ENCODE results near the gene GMPR2. TPM values are rescaled to one million over a fixed set of nuclear protein-coding genes. Genes with fewer than 3 reads are reported as not detected.
A peak's percentile ranks its signal among the peaks of the same experiment; 100 is the strongest.

GMPR2 gene
- total RNA-seq, 2 experiments from 2014 or later: 70.6 to 71.3 TPM

GRCh38 chr14:24262821-24263733 lies 30.3 kb downstream of the GMPR2 start, which contains the start of gene TGM1:
TGM1 (minus strand) TSS chr14:24263177; CDS start chr14:24262352, 825 bp downstream.
- Mint-ChIP-seq H3K27ac (no peak within 1 kb of the TSS), H3K27me3 (no peaks in the 10 kb centered on the region), H3K36me3 (peaks cover 10% of the 10 kb centered on the region), H3K4me3 (no peak within 1 kb of the TSS), H3K9me3 (ENCODE audit: low read depth) (no peaks in the 10 kb centered on the region), H3K4me1 (no peaks in the 10 kb centered on the region)
- ATAC-seq (no peak), DNase-seq (no peak)
- CTCF ChIA-PET: interaction anchor here (1.4 to 1.9 kb wide), 2 partner anchors 8 to 11 kb away, joined by 4 to 10 read pairs; partner anchors contain the start of gene RABGGTA

- no peaks in the 10 kb centered on the region for H3K4me1 Mint-ChIP-seq
- no peak overlapping the region for H3K4me3 Mint-ChIP-seq
- H3K27ac Mint-ChIP-seq: no peak overlapping the region
- H3K27me3 Mint-ChIP-seq: no peaks in the 10 kb centered on the region
- no peak for DNase-seq
- H3K36me3 Mint-ChIP-seq: peaks cover 10% of the 10 kb centered on the region
- CTCF ChIA-PET: interaction anchor here (1.5 kb wide), 1 partner anchor 48 kb away, joined by 4 read pairs; the partner anchor contains the start of gene MDP1
- ATAC-seq: no peak
- no peaks in the 10 kb centered on the region for H3K9me3 Mint-ChIP-seq (ENCODE audit: low read depth)
Observed at GRCh38 chr14:24263848-24264247, 31.1 kb downstream of the GMPR2 start.

- no peaks in the 10 kb centered on the region for H3K27me3 Mint-ChIP-seq
- H3K4me1 Mint-ChIP-seq: no peaks in the 10 kb centered on the region
- no peaks in the 10 kb centered on the region for H3K9me3 Mint-ChIP-seq (ENCODE audit: low read depth)
- ATAC-seq (no peak), DNase-seq (no peak)
- no peak overlapping the region for H3K4me3 Mint-ChIP-seq
- CTCF ChIA-PET: interaction anchor here (0.8 to 16.6 kb wide), 3 partner anchors 12 to 49 kb away, joined by 3 to 275 read pairs (median 4); partner anchors contain the start of genes MDP1 and TINF2
- no peak overlapping the region for H3K27ac Mint-ChIP-seq
- H3K36me3 Mint-ChIP-seq: peaks cover 10% of the 10 kb centered on the region
Observed at GRCh38 chr14:24264298-24264697, 31.6 kb downstream of the GMPR2 start.

GRCh38 chr14:24266344-24267244 lies 33.9 kb downstream of the GMPR2 start:
- Mint-ChIP-seq H3K9me3 (ENCODE audit: low read depth) (no peaks in the 10 kb centered on the region), H3K27ac (no peak overlapping the region), H3K27me3 (no peaks in the 10 kb centered on the region), H3K4me3 (no peak overlapping the region), H3K4me1 (peaks cover 12% of the 10 kb centered on the region), H3K36me3 (peaks cover 10% of the 10 kb centered on the region)
- ATAC-seq: no peak
- no peak for DNase-seq
- CTCF ChIA-PET: interaction anchor here (1.1 to 16.6 kb wide), 4 partner anchors 13 to 33 kb away, joined by 3 to 275 read pairs (median 30); partner anchors contain the start of genes DHRS1, NOP9 and TINF2

- H3K4me1 Mint-ChIP-seq: peaks cover 21% of the 10 kb centered on the region
- ATAC-seq: no peak
- H3K4me3 Mint-ChIP-seq: no peak overlapping the region
- H3K36me3 Mint-ChIP-seq: peaks cover 10% of the 10 kb centered on the region
- no peak overlapping the region for H3K27ac Mint-ChIP-seq
- CTCF ChIA-PET: interaction anchor here (6.3 to 16.6 kb wide), 2 partner anchors 18 to 32 kb away, joined by 53 to 275 read pairs; partner anchors contain the start of genes DHRS1, NOP9 and TINF2
- no peaks in the 10 kb centered on the region for H3K9me3 Mint-ChIP-seq (ENCODE audit: low read depth)
- H3K27me3 Mint-ChIP-seq: no peaks in the 10 kb centered on the region
- no peak for DNase-seq
Observed at GRCh38 chr14:24267516-24267915, 34.8 kb downstream of the GMPR2 start.

GRCh38 chr14:24268225-24268624 lies 35.5 kb downstream of the GMPR2 start:
- no peak for ATAC-seq
- Mint-ChIP-seq H3K4me3 (no peak overlapping the region), H3K4me1 (peaks cover 27% of the 10 kb centered on the region), H3K27me3 (no peaks in the 10 kb centered on the region), H3K36me3 (peaks cover 10% of the 10 kb centered on the region), H3K27ac (no peak overlapping the region), H3K9me3 (ENCODE audit: low read depth) (no peaks in the 10 kb centered on the region)
- CTCF ChIA-PET: interaction anchor here (0.6 to 16.6 kb wide), 4 partner anchors 18 to 164 kb away, joined by 3 to 275 read pairs (median 28); partner anchors contain the start of genes CHMP4A, DHRS1, NOP9 and TINF2
- DNase-seq: no peak

GRCh38 chr14:24269368-24269767 lies 36.6 kb downstream of the GMPR2 start:
- Mint-ChIP-seq H3K27me3 (no peaks in the 10 kb centered on the region), H3K4me3 (no peak overlapping the region), H3K27ac (no peak overlapping the region), H3K4me1 (peaks cover 38% of the 10 kb centered on the region), H3K36me3 (peaks cover 10% of the 10 kb centered on the region), H3K9me3 (ENCODE audit: low read depth) (no peaks in the 10 kb centered on the region)
- ATAC-seq (no peak), DNase-seq (no peak)
- CTCF ChIA-PET: interaction anchor here (1.2 to 16.6 kb wide), 5 partner anchors 10 to 56 kb away, joined by 3 to 275 read pairs (median 4); partner anchors contain the start of genes CHMP4A, DHRS1, NOP9 and TINF2

- Mint-ChIP-seq H3K9me3 (ENCODE audit: low read depth) (no peaks in the 10 kb centered on the region), H3K4me3 (peak overlapping the region; percentile 84), H3K27me3 (no peaks in the 10 kb centered on the region), H3K4me1 (peaks cover 39% of the 10 kb centered on the region), H3K36me3 (peaks cover 10% of the 10 kb centered on the region), H3K27ac (peak overlapping the region; percentile 93)
- ATAC-seq (no peak), DNase-seq (no peak)
- CTCF ChIA-PET: interaction anchor here (1.0 to 16.6 kb wide), 13 partner anchors 10 to 161 kb away, joined by 3 to 275 read pairs (median 9); partner anchors contain the start of genes CIDEB, DHRS1, IRF9 and LTB4R
Observed at GRCh38 chr14:24269910-24270536, 37.3 kb downstream of the GMPR2 start.

- H3K27ac Mint-ChIP-seq: peak overlapping the region; percentile 93
- no peak for ATAC-seq
- no peak for DNase-seq
- H3K4me3 Mint-ChIP-seq: peak overlapping the region; percentile 84
- no peaks in the 10 kb centered on the region for H3K9me3 Mint-ChIP-seq (ENCODE audit: low read depth)
- H3K4me1 Mint-ChIP-seq: peaks cover 41% of the 10 kb centered on the region
- CTCF ChIA-PET: interaction anchor here (0.6 to 16.6 kb wide), 25 partner anchors 8 to 397 kb away, joined by 3 to 275 read pairs (median 6); partner anchors contain the start of genes CHMP4A, CIDEB, DCAF11 and DHRS1
- peaks cover 10% of the 10 kb centered on the region for H3K36me3 Mint-ChIP-seq
- H3K27me3 Mint-ChIP-seq: no peaks in the 10 kb centered on the region
Observed at GRCh38 chr14:24270537-24271133, 37.9 kb downstream of the GMPR2 start.

- DNase-seq (peak; percentile 92), ATAC-seq (peak; percentile 92)
- H3K27ac Mint-ChIP-seq: peak within 1 kb of the TSS; percentile 93
- no peaks in the 10 kb centered on the region for H3K9me3 Mint-ChIP-seq (ENCODE audit: low read depth)
- CTCF ChIA-PET: interaction anchor here (0.6 to 16.6 kb wide), 25 partner anchors 9 to 396 kb away, joined by 3 to 275 read pairs (median 6); partner anchors contain the start of genes CHMP4A, CIDEB, DCAF11 and DHRS1
- peak within 1 kb of the TSS; percentile 84 for H3K4me3 Mint-ChIP-seq
- H3K4me1 Mint-ChIP-seq: peaks cover 41% of the 10 kb centered on the region
- H3K27me3 Mint-ChIP-seq: no peaks in the 10 kb centered on the region
- H3K36me3 Mint-ChIP-seq: peaks cover 10% of the 10 kb centered on the region
Observed at GRCh38 chr14:24271134-24271833, 38.6 kb downstream of the GMPR2 start, which contains the start of gene RABGGTA. RABGGTA (minus strand) TSS chr14:24271597; CDS start chr14:24271115, 482 bp downstream.

- ATAC-seq: no peak
- CTCF ChIA-PET: interaction anchor here (1.3 to 16.6 kb wide), 17 partner anchors 8 to 396 kb away, joined by 3 to 275 read pairs (median 10); partner anchors contain the start of genes CHMP4A, CIDEB, DHRS1 and IRF9
- peak overlapping the region; percentile 83 for H3K27ac Mint-ChIP-seq
- DNase-seq: no peak
- peaks cover 5% of the 10 kb centered on the region for H3K36me3 Mint-ChIP-seq
- no peaks in the 10 kb centered on the region for H3K9me3 Mint-ChIP-seq (ENCODE audit: low read depth)
- H3K27me3 Mint-ChIP-seq: no peaks in the 10 kb centered on the region
- peak overlapping the region; percentile 84 for H3K4me3 Mint-ChIP-seq
- H3K4me1 Mint-ChIP-seq: peaks cover 41% of the 10 kb centered on the region
Observed at GRCh38 chr14:24271834-24272263, 39.1 kb downstream of the GMPR2 start.
